Esophagus squamous epithelium (tissue), 5 donors: ENCODE measurements around the gene AP3D1. TPM values are rescaled to one million over a fixed set of nuclear protein-coding genes. Genes with fewer than 3 reads are reported as not detected.
A peak's percentile ranks its signal among the peaks of the same experiment; 100 is the strongest.

Source experiments
- DNase-seq: peaks from one replicate; lab custom pipeline; 2025; lab: John Stamatoyannopoulos, UW
- H3K27ac ChIP-seq, 4 donors: fragments of 200-600 bp; sonication (generic); one replicate each; pipeline ENCODE4 v1.5.1; 2016 to 2019; ENCODE audit warnings: mild to moderate bottlenecking in 1 of 4
- H3K27me3 ChIP-seq, 4 donors: fragments of 200-600 bp; sonication (generic); 1 replicate in 3 of 4; 2 replicates in 1 of 4; pipeline versions ENCODE4 v1.5.1 to v1.6.0; 2017 to 2021; ENCODE audit warnings: antibody characterized with exemption in 1 of 4
- H3K36me3 ChIP-seq, 3 donors: fragments of 200-600 bp; sonication (generic); one replicate each; pipeline ENCODE4 v1.5.1; 2016 to 2019
- H3K4me1 ChIP-seq, 3 donors: fragments of 200-600 bp; sonication (generic); one replicate each; pipeline ENCODE4 v1.5.1; 2017 to 2019
- H3K4me3 ChIP-seq, 4 donors: fragments of 200-600 bp; sonication (generic); 1 replicate in 3 of 4; 2 replicates in 1 of 4; pipeline ENCODE4 v1.5.1; 2016 to 2019; ENCODE audit warnings: mild to moderate bottlenecking in 2 of 4, moderate library complexity in 1 of 4
- H3K9me3 ChIP-seq, 3 donors: fragments of 200-600 bp; sonication (generic); one replicate each; pipeline ENCODE4 v1.5.1; 2016 to 2019
- CTCF ChIP-seq, 6 experiments: fragments of 450-650 bp in 4 of 6; fragments of 200-600 bp in 2 of 6; sonication (generic) in 2 of 6; IDR thresholded peaks; one replicate each; pipeline ENCODE4 v1.5.1; 2016 to 2019; ENCODE audit warnings: antibody characterized with exemption in 6 of 6, mild to moderate bottlenecking in 4 of 6, moderate library complexity in 4 of 6
- POLR2A ChIP-seq, 4 donors: fragments of 450-650 bp; IDR thresholded peaks; one replicate each; pipeline ENCODE4 v1.6.1; 2017; ENCODE audit warnings: antibody characterized with exemption in 4 of 4, mild to moderate bottlenecking in 4 of 4, moderate library complexity in 3 of 4
- WGBS, 2 donors: methylation state at CpG; one replicate each; pipeline ENCODE4 v1.1.5; 2018; 5-methylcytosine and 5-hydroxymethylcytosine counted together
- intact Hi-C: fragments of 100-400 bp; cut with DNase I; formaldehyde crosslinking; loops from one replicate; pipeline ENCODE4 v1.15.0; 2022
- total RNA-seq, 4 donors: library from RNA; depleted of rRNA; stranded (reverse); fragments of >200 nt; gene quantifications; one replicate each; pipeline ENCODE4 v1.1.0, GENCODE V29; 2016
- donor health status: DM: yes; HTN: yes; CAD: no.

The AP3D1 gene
- total RNA-seq, 4 donors from 2014 or later, result 47.7 to 99.9 (median 71.8) TPM

- Histone ChIP-seq H3K9me3 (peaks cover 0 to 10% (median 0%) of the 10 kb centered on the region in 3 donors), H3K27me3 (no peaks in the 10 kb centered on the region), H3K36me3 (peaks cover 20 to 69% (median 26%) of the 10 kb centered on the region in 3 donors), H3K4me1 (peaks cover 9 to 16% (median 10%) of the 10 kb centered on the region in 3 donors), H3K4me3 (no peak overlapping the region), H3K27ac (no peak overlapping the region)
- 88 to 89% methylated on average over 1 of the region's 11 CpGs for WGBS, 2 donors
- no peak for TF ChIP-seq CTCF (IDR thresholded peaks at IDR 0.05)
- no peak for TF ChIP-seq POLR2A (IDR thresholded peaks at IDR 0.05)
- intact Hi-C loops, result no loop called here
- DNase-seq, result no peak
Observed at GRCh38 chr19:2100719-2101061, 50.7 kb downstream of the AP3D1 start.

GRCh38 chr19:2099937-2100718 is 51.2 kb downstream of the AP3D1 start:
- 88 to 89% methylated on average over 8 to 14 of the region's 39 CpGs for WGBS, 2 donors

GRCh38 chr19:2099054-2099501 is 52.3 kb downstream of the AP3D1 start:
- WGBS, 2 donors, result 60 to 85% methylated on average over 1 to 4 of the region's 16 CpGs
- Histone ChIP-seq H3K4me1 (peaks cover 16 to 32% (median 23%) of the 10 kb centered on the region in 3 donors), H3K4me3 (no peak overlapping the region), H3K27me3 (no peaks in the 10 kb centered on the region), H3K9me3 (no peaks in the 10 kb centered on the region), H3K36me3 (peaks cover 20 to 53% (median 26%) of the 10 kb centered on the region in 3 donors), H3K27ac (peak overlapping the region in 1 of 4 donors; percentile 9)
- intact Hi-C loops, result no loop called here
- no peak for DNase-seq
- no peak for TF ChIP-seq CTCF (IDR thresholded peaks at IDR 0.05)
- no peak for TF ChIP-seq POLR2A (IDR thresholded peaks at IDR 0.05)

More at GRCh38 chr19:2099937-2100718, 51.2 kb downstream of the AP3D1 start:
- peaks cover 20 to 64% (median 26%) of the 10 kb centered on the region in 3 donors for H3K36me3 ChIP-seq
- TF ChIP-seq CTCF (IDR thresholded peaks at IDR 0.05) (no peak), POLR2A (IDR thresholded peaks at IDR 0.05) (no peak)
- intact Hi-C loops, result no loop called here
- no peaks in the 10 kb centered on the region for H3K27me3 ChIP-seq
- peaks cover 12 to 21% (median 14%) of the 10 kb centered on the region in 3 donors for H3K4me1 ChIP-seq
- no peak overlapping the region for H3K4me3 ChIP-seq
- H3K9me3 ChIP-seq, result peaks cover 0 to 4% (median 0%) of the 10 kb centered on the region in 3 donors
- no peak for DNase-seq
- no peak overlapping the region for H3K27ac ChIP-seq

GRCh38 chr19:2097886-2098327 is 53.5 kb downstream of the AP3D1 start:
- peak overlapping the region in 1 of 4 donors; percentile 86 for H3K27ac ChIP-seq
- DNase-seq, result no peak

More at GRCh38 chr19:2097886-2098327, 53.5 kb downstream of the AP3D1 start:
- intact Hi-C loops, result no loop called here
- no peaks in the 10 kb centered on the region for H3K27me3 ChIP-seq
- H3K36me3 ChIP-seq, result peaks cover 16 to 41% (median 26%) of the 10 kb centered on the region in 3 donors
- WGBS, 2 donors, result 53 to 80% methylated on average over 7 of the region's 23 CpGs
- H3K4me1 ChIP-seq, result peaks cover 27 to 44% (median 34%) of the 10 kb centered on the region in 3 donors
- no peak for TF ChIP-seq POLR2A (IDR thresholded peaks at IDR 0.05)
- TF ChIP-seq CTCF (IDR thresholded peaks at IDR 0.05), result no peak
- peak overlapping the region in 1 of 4 donors; percentile 88 for H3K4me3 ChIP-seq
- no peaks in the 10 kb centered on the region for H3K9me3 ChIP-seq
